Measurements from ENCODE around the gene MAP1B.

Gene MAP1B

GRCh38 chr5:72182686-72183085 is 75.4 kb downstream of the MAP1B start:
- Histone ChIP-seq H3K4me1 (ENCODE audit: insufficient read depth, low read length) (no peaks in the 10 kb centered on the region), H3K9me3 (ENCODE audit: insufficient read depth, low read length, severe bottlenecking) (no peaks in the 10 kb centered on the region), H3K27me3 (ENCODE audit: insufficient read depth, low read length, poor library complexity) (peaks cover 9% of the 10 kb centered on the region), H3K4me3 (ENCODE audit: low read depth in 1 of 2, low read length in 2 of 2) (no peak overlapping the region), H4K20me1 (ENCODE audit: insufficient read depth, low read length) (no peaks in the 10 kb centered on the region), H3K9ac (ENCODE audit: low read depth, low read length) (no peak overlapping the region), H3K27ac (ENCODE audit: low read length) (no peak overlapping the region), H3K36me3 (ENCODE audit: insufficient read depth, low read length) (no peaks in the 10 kb centered on the region), H3K4me2 (ENCODE audit: insufficient read depth, low read length) (no peak overlapping the region), H3K79me2 (ENCODE audit: insufficient read depth, low read length) (no peaks in the 10 kb centered on the region), H2AFZ (ENCODE audit: low read depth, low read length) (no peak overlapping the region)
- no peak for DNase-seq
- no peak for ATAC-seq (ENCODE audit: insufficient read depth, low read depth)
- TF ChIP-seq EZH2 (IDR thresholded peaks at IDR 0.05; ENCODE audit: borderline replicate concordance, low read depth, low read length, severe bottlenecking) (no peak), CTCF (IDR thresholded peaks at IDR 0.05; ENCODE audit: borderline replicate concordance, extremely low read depth, low read length, poor library complexity, severe bottlenecking) (no peak)

- no peak for TF ChIP-seq CTCF (IDR thresholded peaks at IDR 0.05; ENCODE audit: borderline replicate concordance, extremely low read depth, low read length, poor library complexity, severe bottlenecking)
- TF ChIP-seq EZH2 (IDR thresholded peaks at IDR 0.05; ENCODE audit: borderline replicate concordance, low read depth, low read length, severe bottlenecking): no peak
- no peaks in the 10 kb centered on the region for H3K9me3 ChIP-seq (ENCODE audit: insufficient read depth, low read length, severe bottlenecking)
- no peak overlapping the region for H2AFZ ChIP-seq (ENCODE audit: low read depth, low read length)
- H3K27ac ChIP-seq (ENCODE audit: low read length): no peak overlapping the region
- H3K4me3 ChIP-seq (ENCODE audit: low read depth in 1 of 2, low read length in 2 of 2): no peak overlapping the region
- H4K20me1 ChIP-seq (ENCODE audit: insufficient read depth, low read length): no peaks in the 10 kb centered on the region
- ATAC-seq (ENCODE audit: insufficient read depth, low read depth) (no peak), DNase-seq (no peak)
- H3K4me2 ChIP-seq (ENCODE audit: insufficient read depth, low read length): no peak overlapping the region
- H3K36me3 ChIP-seq (ENCODE audit: insufficient read depth, low read length): no peaks in the 10 kb centered on the region
- peaks cover 9% of the 10 kb centered on the region for H3K27me3 ChIP-seq (ENCODE audit: insufficient read depth, low read length, poor library complexity)
- no peaks in the 10 kb centered on the region for H3K4me1 ChIP-seq (ENCODE audit: insufficient read depth, low read length)
- no peaks in the 10 kb centered on the region for H3K79me2 ChIP-seq (ENCODE audit: insufficient read depth, low read length)
- H3K9ac ChIP-seq (ENCODE audit: low read depth, low read length): no peak overlapping the region
Measured at GRCh38 chr5:72183101-72183520, 75.8 kb downstream of the MAP1B start.

- Histone ChIP-seq H3K27ac (ENCODE audit: low read length) (no peak overlapping the region), H3K4me3 (ENCODE audit: low read depth in 1 of 2, low read length in 2 of 2) (no peak overlapping the region), H3K27me3 (ENCODE audit: insufficient read depth, low read length, poor library complexity) (peaks cover 9% of the 10 kb centered on the region), H3K4me1 (ENCODE audit: insufficient read depth, low read length) (no peaks in the 10 kb centered on the region), H3K4me2 (ENCODE audit: insufficient read depth, low read length) (no peak overlapping the region), H3K79me2 (ENCODE audit: insufficient read depth, low read length) (no peaks in the 10 kb centered on the region), H3K36me3 (ENCODE audit: insufficient read depth, low read length) (no peaks in the 10 kb centered on the region), H3K9me3 (ENCODE audit: insufficient read depth, low read length, severe bottlenecking) (no peaks in the 10 kb centered on the region), H2AFZ (ENCODE audit: low read depth, low read length) (no peak overlapping the region), H4K20me1 (ENCODE audit: insufficient read depth, low read length) (no peaks in the 10 kb centered on the region), H3K9ac (ENCODE audit: low read depth, low read length) (no peak overlapping the region)
- TF ChIP-seq EZH2 (IDR thresholded peaks at IDR 0.05; ENCODE audit: borderline replicate concordance, low read depth, low read length, severe bottlenecking) (no peak), CTCF (IDR thresholded peaks at IDR 0.05; ENCODE audit: borderline replicate concordance, extremely low read depth, low read length, poor library complexity, severe bottlenecking) (no peak)
- no peak for DNase-seq
- no peak for ATAC-seq (ENCODE audit: insufficient read depth, low read depth)
Measured at GRCh38 chr5:72184408-72184807, 77.1 kb downstream of the MAP1B start.
